8988T (cell line): Measurements from ENCODE around the gene TRPM8.
A peak's percentile ranks its signal among the peaks of the same experiment; 100 is the strongest.

Experiments used
- DNase-seq: peaks from one replicate; pipeline ENCODE4 v3.0.0; 2011

Gene TRPM8

GRCh38 chr2:233976690-233977294 is 59.6 kb downstream of the TRPM8 start:
- peak; percentile 56 for DNase-seq

DNA sequence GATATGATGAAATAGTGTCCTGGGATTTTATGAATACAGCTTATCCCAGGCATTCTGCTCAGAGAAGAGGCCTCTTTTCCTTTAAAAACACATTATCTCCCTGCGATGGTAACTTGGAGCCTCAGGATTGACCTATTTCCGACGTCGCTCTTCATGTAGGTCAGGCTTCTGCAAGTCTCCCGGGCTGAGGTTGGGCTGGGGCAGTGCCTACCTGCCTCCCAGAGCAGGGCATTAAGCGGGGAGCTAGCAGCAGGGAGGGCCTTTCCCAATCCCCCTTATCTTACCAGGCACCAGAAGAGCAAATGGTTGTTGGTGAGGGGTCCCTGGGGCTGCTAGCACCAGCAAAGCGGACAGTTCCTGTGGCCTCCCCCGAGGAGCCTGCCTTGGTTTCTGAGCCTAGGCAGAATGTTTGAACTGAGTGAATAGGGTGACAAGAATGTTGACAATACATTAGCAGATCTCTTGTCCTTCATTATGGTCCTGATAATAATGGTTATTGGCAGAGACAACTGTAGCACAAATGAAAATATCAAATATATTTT is 60.2 kb downstream of the TRPM8 start:
- no peak for DNase-seq

DNA sequence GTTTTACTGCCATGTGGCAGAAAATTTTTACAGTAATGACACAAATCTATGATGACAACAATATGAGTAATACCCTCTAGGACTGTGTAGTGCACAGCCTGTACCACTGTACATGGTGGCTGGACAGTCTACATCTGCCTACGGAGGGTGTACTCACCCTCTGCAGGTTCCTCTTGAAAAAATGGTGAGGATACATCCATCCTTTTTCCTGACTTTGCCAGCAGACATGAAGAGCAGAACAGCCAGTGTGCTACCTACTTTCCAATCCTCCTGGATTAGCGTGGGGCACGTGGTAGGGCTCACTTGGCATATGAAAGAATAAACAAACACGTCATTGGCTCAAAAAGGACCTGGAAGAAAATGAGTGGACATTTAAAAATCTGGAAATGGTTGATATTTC is 62.6 kb downstream of the TRPM8 start:
- no peak for DNase-seq

DNA sequence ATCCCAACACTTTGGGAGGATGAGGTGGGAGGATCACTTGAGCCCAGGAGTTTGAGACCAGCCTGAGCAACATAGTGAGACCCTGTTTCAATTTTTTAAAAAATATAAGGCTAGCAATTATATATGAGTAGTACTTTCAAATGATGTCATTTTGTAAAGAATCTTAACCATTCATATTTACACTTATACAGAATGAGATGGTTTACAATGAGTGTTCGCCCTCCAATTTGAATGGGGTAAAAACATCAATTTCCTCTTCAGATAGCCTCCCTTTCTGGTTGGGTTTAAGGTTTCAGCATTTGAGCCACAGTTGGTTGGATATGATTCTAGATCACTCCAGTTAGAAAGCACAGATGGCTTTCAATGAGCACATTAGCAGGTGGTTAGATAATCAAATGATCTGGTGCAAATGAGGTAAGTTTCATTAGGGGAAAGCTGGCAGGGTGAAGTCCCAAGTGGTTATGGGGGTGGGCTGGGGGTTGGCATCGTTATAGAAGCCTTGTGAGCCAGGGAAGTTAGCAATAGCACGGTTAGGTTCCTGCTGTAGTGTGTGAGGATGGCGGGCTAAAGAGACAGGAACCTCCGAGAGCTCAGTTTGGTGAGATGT is 63.9 kb downstream of the TRPM8 start:
- DNase-seq = no peak

DNA sequence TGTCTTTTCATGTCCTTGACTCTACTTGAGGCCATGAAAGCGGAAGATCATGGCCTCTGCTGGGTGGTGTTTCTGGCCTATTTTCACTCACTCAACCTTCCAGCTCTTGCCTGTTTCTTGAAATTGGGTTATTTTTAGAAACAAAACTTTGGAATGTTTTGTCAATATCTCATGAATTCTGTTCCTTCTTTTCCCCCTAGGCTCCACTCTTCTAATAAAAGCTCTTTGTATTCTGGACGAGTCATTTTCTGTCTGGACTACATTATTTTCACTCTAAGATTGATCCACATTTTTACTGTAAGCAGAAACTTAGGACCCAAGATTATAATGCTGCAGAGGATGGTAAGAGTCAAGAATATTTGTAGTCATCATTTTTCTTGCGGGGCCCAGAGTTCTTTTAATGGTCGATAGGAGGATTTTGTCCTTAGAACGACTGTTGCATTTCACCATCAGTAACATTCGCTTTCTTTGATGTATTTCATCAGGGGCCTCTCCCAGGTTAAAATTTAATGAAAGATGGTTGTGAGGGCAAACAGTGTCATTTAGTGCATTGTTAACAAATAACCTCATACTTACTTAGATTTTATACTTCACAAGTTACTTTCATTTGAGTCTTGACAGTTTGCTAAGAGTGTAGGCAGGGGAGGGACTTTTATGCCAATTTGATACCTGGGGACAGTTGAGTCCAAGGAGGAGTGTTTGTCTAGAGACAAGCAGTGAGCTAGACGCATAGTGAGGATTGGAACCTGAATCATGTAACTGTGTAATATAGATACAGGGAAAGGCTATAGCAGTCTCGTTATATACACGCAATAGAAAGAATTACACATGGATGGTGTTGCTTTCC is 64.6 kb downstream of the TRPM8 start:
- DNase-seq = no peak

GRCh38 chr2:233982421-233983121 is 65.4 kb downstream of the TRPM8 start:
- DNase-seq = no peak

- no peak for DNase-seq
Measured at GRCh38 chr2:233983445-233983844, 66.3 kb downstream of the TRPM8 start.

- DNase-seq = no peak
Measured at GRCh38 chr2:233988581-233988980, 71.4 kb downstream of the TRPM8 start.

GRCh38 chr2:233989221-233989858 is 72.2 kb downstream of the TRPM8 start:
- DNase-seq = no peak

DNA sequence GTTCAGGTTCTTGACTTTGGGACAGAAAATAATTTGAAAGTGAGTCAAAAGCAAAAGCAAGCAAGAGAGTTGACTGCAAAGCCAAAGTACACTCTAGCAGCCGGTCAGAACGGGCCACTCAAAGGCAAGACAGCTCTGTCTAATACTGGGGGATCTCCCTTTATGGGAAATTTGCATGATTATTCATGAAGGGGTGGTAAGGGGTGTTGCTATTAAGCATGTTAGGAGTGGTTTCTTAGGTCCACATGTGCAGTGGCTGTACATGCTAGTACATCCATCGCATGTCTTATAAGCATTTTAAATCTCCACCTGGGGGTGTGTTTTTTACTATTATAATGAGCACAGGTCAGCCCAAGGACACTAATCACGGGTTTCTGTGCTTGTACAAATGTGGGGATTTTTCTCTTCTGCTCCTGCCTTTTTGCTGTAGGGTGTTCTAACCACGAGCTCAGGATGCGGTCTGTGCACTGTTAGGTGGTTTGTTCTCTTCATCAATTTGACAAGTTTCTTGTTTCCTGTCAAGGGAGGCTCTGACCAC is 73.2 kb downstream of the TRPM8 start:
- no peak for DNase-seq

- DNase-seq = no peak
Measured at GRCh38 chr2:233991196-233991595, 74.0 kb downstream of the TRPM8 start.

- no peak for DNase-seq
Measured at GRCh38 chr2:233992513-233993217, 75.5 kb downstream of the TRPM8 start.

DNA sequence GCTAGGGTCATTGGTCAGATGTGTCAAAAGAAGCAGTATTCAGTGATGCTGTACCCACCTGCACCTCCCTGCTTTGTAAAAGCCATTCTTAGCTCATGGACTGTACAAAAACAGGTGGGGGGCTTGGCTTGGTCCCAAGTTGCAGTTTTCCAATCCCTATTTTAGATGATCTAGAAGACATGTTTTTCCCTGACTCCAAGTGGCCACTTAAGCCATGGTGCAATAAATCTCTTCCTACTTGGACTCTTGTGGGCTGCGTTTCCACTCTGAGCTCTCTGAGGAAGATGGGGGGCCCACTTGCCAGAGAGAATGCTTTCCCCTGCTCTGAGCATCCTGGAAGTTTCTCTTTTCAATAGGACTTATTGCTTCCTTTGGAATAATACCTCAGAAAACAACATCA is 76.3 kb downstream of the TRPM8 start:
- no peak for DNase-seq

DNA sequence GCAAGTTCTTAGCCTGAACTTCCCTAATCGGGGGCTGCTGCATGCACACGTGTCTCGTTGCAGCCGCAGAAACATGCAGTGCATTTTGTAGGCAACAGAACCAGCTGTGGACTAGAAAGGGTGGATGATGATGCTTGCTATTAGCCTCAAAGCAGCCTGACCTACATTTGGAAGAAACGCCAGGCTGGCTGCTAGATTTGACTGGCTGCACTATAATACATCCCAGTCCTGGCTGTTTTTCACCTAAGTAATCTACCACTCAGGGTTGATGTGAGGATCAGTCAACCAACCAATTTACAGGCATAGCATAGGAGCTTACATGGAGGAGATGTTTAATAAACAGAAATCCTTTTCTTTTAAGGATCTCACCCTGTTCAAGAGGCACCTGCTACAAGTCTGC is 77.0 kb downstream of the TRPM8 start:
- DNase-seq = no peak

DNA sequence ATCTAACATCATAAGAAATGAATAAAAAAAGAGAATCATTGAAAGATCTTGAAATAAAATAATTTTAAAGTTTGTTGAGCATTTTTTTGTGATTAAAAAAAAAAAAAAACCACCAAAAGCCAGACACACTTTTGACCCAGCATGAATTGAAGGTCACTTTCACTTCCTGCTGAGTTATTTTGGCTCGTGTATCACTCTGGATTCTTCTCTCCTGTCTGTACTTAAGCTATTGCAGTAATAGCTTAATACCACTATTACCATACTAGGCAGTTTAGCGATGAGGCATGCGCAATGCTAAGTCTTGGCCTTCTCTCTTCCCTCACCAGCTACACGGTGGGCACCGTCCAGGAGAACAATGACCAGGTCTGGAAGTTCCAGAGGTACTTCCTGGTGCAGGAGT is 78.8 kb downstream of the TRPM8 start:
- DNase-seq = no peak

GRCh38 chr2:233996461-233996860 is 79.3 kb downstream of the TRPM8 start:
- no peak for DNase-seq

- no peak for DNase-seq
Measured at GRCh38 chr2:233997707-233998106, 80.5 kb downstream of the TRPM8 start.

DNA sequence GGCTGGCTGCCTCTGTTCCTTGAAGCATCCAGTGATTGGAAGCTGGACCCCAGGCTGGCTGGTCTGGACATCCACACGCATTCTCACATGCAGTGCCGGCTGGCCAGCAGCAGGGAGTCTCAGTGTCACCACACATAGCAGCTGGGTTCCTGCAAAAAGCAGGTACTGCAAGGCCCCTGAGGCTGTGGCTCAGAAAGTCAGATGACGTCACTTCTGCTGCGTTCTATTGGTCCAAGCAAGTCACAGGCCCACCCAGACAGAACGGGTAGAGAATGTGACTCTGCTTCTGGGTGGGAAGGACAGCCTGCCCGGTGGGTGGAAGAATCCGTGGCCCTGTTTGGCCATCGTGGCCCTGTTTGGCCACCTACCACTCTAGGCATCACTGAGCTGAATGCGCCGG is 82.0 kb downstream of the TRPM8 start:
- no peak for DNase-seq

- no peak for DNase-seq
Measured at GRCh38 chr2:234001380-234002160, 84.4 kb downstream of the TRPM8 start.

- no peak for DNase-seq
Measured at GRCh38 chr2:234002281-234002680, 85.1 kb downstream of the TRPM8 start.
